ENCODE data around the gene URI1.

DNA sequence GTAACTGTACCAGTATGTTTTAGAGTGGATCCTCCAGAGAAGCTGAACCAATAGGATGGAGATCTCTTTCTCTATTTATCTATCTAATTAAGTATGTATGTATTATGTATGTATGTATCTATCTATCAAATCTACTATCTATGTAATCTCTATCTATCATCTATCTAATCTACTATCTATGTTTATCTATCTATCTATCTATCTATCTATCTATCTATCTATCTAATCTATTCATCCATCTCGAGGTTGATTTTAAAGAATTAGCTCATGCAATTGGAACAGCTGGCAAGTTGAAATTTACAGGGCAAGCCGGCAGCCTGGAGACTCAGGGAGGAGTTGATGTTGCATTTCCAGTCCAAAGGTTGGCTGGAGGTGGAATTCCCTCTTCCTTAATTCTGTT, 112.2 kb downstream of the URI1 start:
- TF ChIP-seq, protein P1, sequence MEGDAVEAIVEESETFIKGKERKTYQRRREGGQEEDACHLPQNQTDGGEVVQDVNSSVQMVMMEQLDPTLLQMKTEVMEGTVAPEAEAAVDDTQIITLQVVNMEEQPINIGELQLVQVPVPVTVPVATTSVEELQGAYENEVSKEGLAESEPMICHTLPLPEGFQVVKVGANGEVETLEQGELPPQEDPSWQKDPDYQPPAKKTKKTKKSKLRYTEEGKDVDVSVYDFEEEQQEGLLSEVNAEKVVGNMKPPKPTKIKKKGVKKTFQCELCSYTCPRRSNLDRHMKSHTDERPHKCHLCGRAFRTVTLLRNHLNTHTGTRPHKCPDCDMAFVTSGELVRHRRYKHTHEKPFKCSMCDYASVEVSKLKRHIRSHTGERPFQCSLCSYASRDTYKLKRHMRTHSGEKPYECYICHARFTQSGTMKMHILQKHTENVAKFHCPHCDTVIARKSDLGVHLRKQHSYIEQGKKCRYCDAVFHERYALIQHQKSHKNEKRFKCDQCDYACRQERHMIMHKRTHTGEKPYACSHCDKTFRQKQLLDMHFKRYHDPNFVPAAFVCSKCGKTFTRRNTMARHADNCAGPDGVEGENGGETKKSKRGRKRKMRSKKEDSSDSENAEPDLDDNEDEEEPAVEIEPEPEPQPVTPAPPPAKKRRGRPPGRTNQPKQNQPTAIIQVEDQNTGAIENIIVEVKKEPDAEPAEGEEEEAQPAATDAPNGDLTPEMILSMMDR (IDR thresholded peaks at IDR 0.05), result no peak
- no peak for TF ChIP-seq EZH2 (IDR thresholded peaks at IDR 0.05; ENCODE audit: borderline replicate concordance, insufficient read depth, low read depth, low read length, poor library complexity, severe bottlenecking)
